Adrenal gland (tissue), 5 donors: ENCODE results near the gene CACNA1I.

ENCODE experiments used
- CTCF ChIP-seq, 6 experiments: fragments of 450-650 bp in 4 of 6; fragments of 200-600 bp in 2 of 6; sonication (generic) in 1 of 6; IDR thresholded peaks; 1 replicate in 5 of 6; 2 replicates in 1 of 6; pipeline versions ENCODE4 v1.5.1 to v1.8.0; 2016 to 2021; ENCODE audit warnings: antibody characterized with exemption in 6 of 6, mild to moderate bottlenecking in 2 of 6, moderate library complexity in 1 of 6
- POLR2A ChIP-seq, 2 donors: fragments of 450-650 bp; IDR thresholded peaks; one replicate each; pipeline ENCODE4 v1.6.1; 2017; ENCODE audit warnings: antibody characterized with exemption in 2 of 2, mild to moderate bottlenecking in 2 of 2, moderate library complexity in 1 of 2
- donor health status: DM: no; HTN: no; CAD: no.

GRCh38 chr22:39610766-39611165 lies 40.2 kb downstream of the CACNA1I start:
- TF ChIP-seq CTCF (IDR thresholded peaks at IDR 0.05) (no peak), POLR2A (IDR thresholded peaks at IDR 0.05) (no peak)
